Activated CD8-positive, alpha-beta T cell treated with anti-CD3 and anti-CD28 coated beads for 36 hours (primary cell): ENCODE results near the gene GSTM3. TPM values are rescaled to one million over a fixed set of nuclear protein-coding genes. Genes with fewer than 3 reads are reported as not detected.

ENCODE experiments used
- ATAC-seq: fragments of 200-7000 bp; cut with Tn5 transposase; one replicate; pipeline ENCODE4 v1.10.0; 2021; ENCODE audit warnings: mild to moderate bottlenecking, moderate library complexity
- CTCF ChIA-PET: fragments of 350-600 bp; sonication (Branson Sonifier 250); formaldehyde crosslinking; loops from one replicate; lab custom pipeline; 2021; ENCODE audit warnings: antibody characterized with exemption; lab: Charles Lee
- POLR2A ChIA-PET: fragments of 350-600 bp; sonication (Branson Sonifier 250); formaldehyde crosslinking; loops from one replicate; lab custom pipeline; 2021; ENCODE audit warnings: antibody characterized with exemption; lab: Charles Lee
- DNase-seq: peaks from one replicate; pipeline ENCODE4 v3.0.0-alpha.2; 2020
- H3K27ac Mint-ChIP-seq: one replicate; pipeline ENCODE4 v1.8.0; 2021; ENCODE audit warnings: mild to moderate bottlenecking, mixed read lengths
- H3K27me3 Mint-ChIP-seq: one replicate; pipeline ENCODE4 v1.8.0; 2021; ENCODE audit warnings: mixed read lengths
- H3K36me3 Mint-ChIP-seq: one replicate; pipeline ENCODE4 v1.8.0; 2021; ENCODE audit warnings: low read depth, mixed read lengths
- H3K4me1 Mint-ChIP-seq: one replicate; pipeline ENCODE4 v1.8.0; 2021; ENCODE audit warnings: low read depth, mixed read lengths
- H3K4me3 Mint-ChIP-seq: one replicate; pipeline ENCODE4 v1.8.0; 2021; ENCODE audit warnings: mild to moderate bottlenecking, moderate library complexity, mixed read lengths
- H3K9me3 Mint-ChIP-seq: one replicate; pipeline ENCODE4 v1.8.0; 2021; ENCODE audit warnings: mixed read lengths
- CTCF ChIP-seq: fragments of 200-600 bp; IDR thresholded peaks from one replicate; pipeline ENCODE4 v1.8.0; 2022; ENCODE audit warnings: antibody characterized with exemption, mild to moderate bottlenecking
- intact Hi-C: fragments of 100-400 bp; cut with micrococcal nuclease; formaldehyde crosslinking; loops from one replicate; pipeline ENCODE4 v1.10.0; 2022
- total RNA-seq, 2 experiments: library from RNA; stranded (reverse); gene quantifications; one replicate each; pipeline ENCODE4 v1.2.3, GENCODE V29; 2021

The GSTM3 gene
- total RNA-seq, 2 experiments from 2014 or later, result 40.8 to 42.0 TPM

GRCh38 chr1:109761227-109762038, 20.6 kb upstream of the GSTM3 start:
- no peak overlapping the region for H3K27ac Mint-ChIP-seq
- DNase-seq, result no peak
- POLR2A ChIA-PET, result no interaction called here
- CTCF ChIA-PET, result interaction anchor here (1.3 kb wide), 1 partner anchor 224 kb away, joined by 4 read pairs; the partner anchor contains the start of gene AHCYL1
- intact Hi-C loops, result no loop called here
- H3K4me1 Mint-ChIP-seq, result no peaks in the 10 kb centered on the region
- H3K4me3 Mint-ChIP-seq, result no peak overlapping the region
- no peaks in the 10 kb centered on the region for H3K27me3 Mint-ChIP-seq
- ATAC-seq, result no peak
- H3K36me3 Mint-ChIP-seq, result no peaks in the 10 kb centered on the region
- no peak for TF ChIP-seq CTCF
- no peaks in the 10 kb centered on the region for H3K9me3 Mint-ChIP-seq

GRCh38 chr1:109760581-109761226, 19.9 kb upstream of the GSTM3 start:
- ATAC-seq, result no peak
- H3K27ac Mint-ChIP-seq, result no peak overlapping the region
- CTCF ChIA-PET, result interaction anchor here (0.8 to 1.3 kb wide), 2 partner anchors 16 to 224 kb away, joined by 4 read pairs; partner anchors contain the start of gene AHCYL1
- H3K36me3 Mint-ChIP-seq, result no peaks in the 10 kb centered on the region
- POLR2A ChIA-PET, result no interaction called here
- no peaks in the 10 kb centered on the region for H3K9me3 Mint-ChIP-seq
- DNase-seq, result no peak
- H3K27me3 Mint-ChIP-seq, result no peaks in the 10 kb centered on the region
- no peak for TF ChIP-seq CTCF
- intact Hi-C loops, result no loop called here
- no peaks in the 10 kb centered on the region for H3K4me1 Mint-ChIP-seq
- H3K4me3 Mint-ChIP-seq, result no peak overlapping the region

- Mint-ChIP-seq H3K4me3 (no peak overlapping the region), H3K36me3 (no peaks in the 10 kb centered on the region), H3K4me1 (no peaks in the 10 kb centered on the region), H3K27ac (no peak overlapping the region), H3K27me3 (no peaks in the 10 kb centered on the region), H3K9me3 (no peaks in the 10 kb centered on the region)
- ATAC-seq (no peak), DNase-seq (no peak)
- no peak for TF ChIP-seq CTCF
- ChIA-PET CTCF (interaction anchor here (0.8 to 1.3 kb wide), 2 partner anchors 17 to 225 kb away, joined by 4 read pairs; partner anchors contain the start of gene AHCYL1), POLR2A (no interaction called here)
- intact Hi-C loops, result no loop called here
Measured at GRCh38 chr1:109759513-109760334, 18.9 kb upstream of the GSTM3 start.

- H3K4me3 Mint-ChIP-seq, result no peak overlapping the region
- intact Hi-C loops, result no loop called here
- no peak for DNase-seq
- ATAC-seq, result no peak
- H3K27ac Mint-ChIP-seq, result no peak overlapping the region
- POLR2A ChIA-PET, result no interaction called here
- TF ChIP-seq CTCF, result no peak
- H3K27me3 Mint-ChIP-seq, result no peaks in the 10 kb centered on the region
- CTCF ChIA-PET, result interaction anchor here (1.4 kb wide), 1 partner anchor 119 kb away, joined by 5 read pairs; no protein-coding TSS in a partner anchor
- H3K36me3 Mint-ChIP-seq, result no peaks in the 10 kb centered on the region
- no peaks in the 10 kb centered on the region for H3K4me1 Mint-ChIP-seq
- no peaks in the 10 kb centered on the region for H3K9me3 Mint-ChIP-seq
Measured at GRCh38 chr1:109757936-109758786, 17.3 kb upstream of the GSTM3 start.
